T47D (cell line): Measurements from ENCODE around the gene PPFIBP1.
"Not testable (repeated sequence)": the region's sequence is repeated elsewhere in the genome, so short reads cannot be mapped to it uniquely, and the experiment has no call there.

Source experiments
- DNase-seq, 2 experiments: peaks; one replicate each; pipeline versions ENCODE4 v3.0.0 to v3.0.0-alpha.2; 2011 to 2012; ENCODE audit warnings: low read depth in 1 of 2, low spot score in 1 of 2
- JUND ChIP-seq: IDR thresholded peaks from 2 replicates; pipeline ENCODE4 v1.6.1; 2012; ENCODE audit warnings: low read depth
- in situ Hi-C: cut with HindIII; loops from 2 replicates; pipeline ENCODE4 v1.10.0; 2016; ENCODE audit warnings: low sequenced_read_pairs, low pct_unique_long_range_greater_than_20kb

Gene PPFIBP1

GRCh38 chr12:27566626-27567025 lies 42.6 kb downstream of the PPFIBP1 start:
- in situ Hi-C loops: no loop called here
- no peak for DNase-seq
- no peak for TF ChIP-seq JUND

- no peak for DNase-seq
- in situ Hi-C loops: no loop called here
- no peak for TF ChIP-seq JUND
Observed at GRCh38 chr12:27571463-27571862, 47.5 kb downstream of the PPFIBP1 start.

GRCh38 chr12:27572486-27573255 lies 48.7 kb downstream of the PPFIBP1 start:
- DNase-seq: no peak
- TF ChIP-seq JUND: no peak
- in situ Hi-C loops: no loop called here

GRCh38 chr12:27573972-27574371 lies 50.0 kb downstream of the PPFIBP1 start:
- no peak for DNase-seq
- no peak for TF ChIP-seq JUND
- in situ Hi-C loops: no loop called here

- no peak for TF ChIP-seq JUND
- no peak for DNase-seq
- in situ Hi-C loops: no loop called here
Observed at GRCh38 chr12:27575090-27575761, 51.2 kb downstream of the PPFIBP1 start.

GRCh38 chr12:27575762-27576118 lies 51.7 kb downstream of the PPFIBP1 start:
- no peak for DNase-seq
- no peak for TF ChIP-seq JUND
- in situ Hi-C loops: no loop called here

- in situ Hi-C loops: no loop called here
- no peak for TF ChIP-seq JUND
- no peak for DNase-seq
Observed at GRCh38 chr12:27576667-27577347, 52.8 kb downstream of the PPFIBP1 start.

- no peak for DNase-seq
- no peak for TF ChIP-seq JUND
- in situ Hi-C loops: no loop called here
Observed at GRCh38 chr12:27577688-27578087, 53.7 kb downstream of the PPFIBP1 start.

GRCh38 chr12:27578689-27579372 lies 54.8 kb downstream of the PPFIBP1 start:
- in situ Hi-C loops: no loop called here
- no peak for TF ChIP-seq JUND
- no peak for DNase-seq

- no peak for DNase-seq
- in situ Hi-C loops: no loop called here
- TF ChIP-seq JUND: no peak
Observed at GRCh38 chr12:27580561-27581330, 56.7 kb downstream of the PPFIBP1 start.

- in situ Hi-C loops, DNase-seq: not testable (repeated sequence)
Observed at GRCh38 chr12:27581331-27581671, 57.3 kb downstream of the PPFIBP1 start.

- DNase-seq, in situ Hi-C loops: not testable (repeated sequence)
Observed at GRCh38 chr12:27581833-27582232, 57.8 kb downstream of the PPFIBP1 start.

GRCh38 chr12:27582445-27582844 lies 58.4 kb downstream of the PPFIBP1 start:
- DNase-seq, in situ Hi-C loops: not testable (repeated sequence)
